NCI-H510A (cell line): Measurements from ENCODE around the gene CYTH1.
A peak's percentile ranks its signal among the peaks of the same experiment; 100 is the strongest.

Experiments
- DNase-seq: peaks from one replicate; lab custom pipeline; 2025; lab: John Stamatoyannopoulos, UW

The CYTH1 gene

DNA sequence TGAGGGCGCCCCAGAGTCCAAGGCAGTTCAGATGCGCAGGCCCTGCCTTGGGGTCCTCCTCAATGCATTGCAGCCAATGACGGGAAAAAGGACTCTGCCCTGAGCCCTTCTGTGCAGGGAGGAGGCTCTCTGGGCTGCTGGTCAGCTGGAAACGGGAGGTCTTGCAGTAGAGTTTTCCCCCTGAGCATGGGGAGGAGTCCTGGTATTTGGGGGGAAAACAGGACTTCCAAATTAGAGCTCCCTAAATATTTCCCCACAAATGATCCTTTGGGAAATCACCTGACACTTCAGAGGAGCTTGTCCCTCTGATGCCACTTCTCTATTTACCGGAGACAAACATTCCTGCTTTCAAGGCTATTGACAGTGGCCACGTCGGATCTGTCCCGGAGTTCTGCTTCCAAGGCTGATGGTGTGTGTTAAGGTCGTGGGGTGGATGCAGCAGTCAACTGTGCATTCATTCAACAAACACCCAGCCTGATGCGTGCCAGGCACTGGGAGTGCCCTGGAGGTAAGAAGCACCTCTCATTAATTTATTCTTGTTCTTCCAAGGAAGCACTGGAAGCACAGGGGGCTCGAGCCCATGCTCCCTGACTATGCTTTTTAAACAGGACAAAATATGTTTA is 131.9 kb downstream of the CYTH1 start:
- DNase-seq: no peak

GRCh38 chr17:78648293-78648692 is 133.8 kb downstream of the CYTH1 start:
- no peak for DNase-seq

GRCh38 chr17:78647032-78647431 is 135.0 kb downstream of the CYTH1 start:
- DNase-seq: no peak

DNA sequence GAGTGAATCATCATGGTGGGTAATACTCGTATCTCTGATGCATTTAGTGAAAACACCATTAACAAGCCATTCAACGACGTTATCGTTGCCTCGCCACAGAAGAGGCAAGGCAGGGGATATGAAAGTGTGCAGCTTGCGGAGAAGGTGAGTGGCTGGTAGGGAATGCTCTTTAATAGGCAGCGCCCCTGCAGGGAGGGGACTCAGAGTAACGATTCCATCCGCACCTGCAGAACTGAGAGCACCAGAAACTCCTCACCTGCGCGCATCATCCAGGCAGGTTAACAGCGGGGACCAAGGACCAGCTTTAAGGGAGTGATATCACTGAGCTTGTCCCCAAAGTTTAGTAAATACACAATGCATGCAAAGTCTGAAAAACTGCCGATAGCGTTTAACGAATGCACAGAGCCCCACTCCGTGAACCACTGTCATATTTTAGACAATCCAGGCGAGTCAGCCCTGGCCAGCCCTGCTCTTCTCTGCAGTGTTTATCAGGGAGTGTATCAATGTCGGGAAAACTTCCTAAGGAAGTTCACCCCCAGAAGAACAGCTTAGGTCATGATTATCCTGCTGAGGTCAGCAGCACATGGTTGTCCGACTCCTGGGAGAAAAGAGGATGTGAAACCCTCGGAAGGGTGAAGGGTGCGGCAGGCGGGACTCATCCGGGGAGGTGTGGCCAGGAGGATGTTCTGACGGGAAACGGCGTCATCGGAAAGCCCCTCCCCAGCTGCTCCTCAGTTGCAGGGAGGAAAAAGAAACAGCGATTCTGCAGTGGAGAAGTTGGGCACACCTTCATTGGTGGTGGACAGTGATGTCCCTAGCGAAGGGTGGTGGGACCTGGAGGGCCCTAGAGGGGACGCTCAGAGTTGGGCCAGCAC is 136.4 kb downstream of the CYTH1 start:
- DNase-seq: peak; percentile 29

DNA sequence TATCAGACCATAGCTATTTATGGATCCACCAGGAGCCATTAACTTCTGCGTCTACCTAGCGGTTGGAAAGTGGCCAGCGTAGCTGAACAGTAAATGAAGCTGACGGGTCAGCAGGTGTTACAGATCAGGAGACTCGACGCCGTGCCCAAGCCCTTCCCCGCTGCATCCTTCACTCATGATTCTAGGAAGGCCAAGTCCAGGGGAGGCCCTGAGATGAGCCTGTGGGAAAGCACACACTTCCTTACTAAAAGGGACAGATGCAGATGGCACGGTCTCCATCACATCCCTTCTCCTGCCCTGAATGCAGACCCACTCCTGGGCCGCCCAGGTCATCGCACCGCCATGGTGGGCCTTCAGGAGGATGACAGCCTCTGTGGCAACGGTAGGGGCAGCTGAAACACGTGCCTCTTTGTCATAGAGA is 137.1 kb downstream of the CYTH1 start:
- DNase-seq: no peak

DNA sequence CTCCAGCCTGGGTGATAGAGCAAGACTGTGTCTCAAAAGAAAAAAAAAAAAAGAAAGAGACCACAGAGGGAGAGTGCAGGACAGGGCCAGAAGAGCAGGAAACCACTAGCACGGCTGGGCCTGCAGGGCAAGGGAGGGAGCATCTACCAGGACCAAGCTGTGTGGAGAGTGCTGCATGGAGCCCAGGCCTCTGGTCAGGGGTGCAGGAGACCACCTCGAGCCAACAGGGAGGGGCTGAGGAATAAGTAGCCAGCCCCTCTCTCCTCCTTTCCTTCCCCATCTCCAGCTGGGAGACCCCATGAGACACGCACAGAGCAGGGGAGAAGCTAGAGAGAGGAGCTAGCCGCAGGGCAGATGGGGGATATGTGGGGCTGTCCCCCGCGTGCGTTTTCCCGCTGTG is 137.8 kb downstream of the CYTH1 start:
- DNase-seq: no peak

DNA sequence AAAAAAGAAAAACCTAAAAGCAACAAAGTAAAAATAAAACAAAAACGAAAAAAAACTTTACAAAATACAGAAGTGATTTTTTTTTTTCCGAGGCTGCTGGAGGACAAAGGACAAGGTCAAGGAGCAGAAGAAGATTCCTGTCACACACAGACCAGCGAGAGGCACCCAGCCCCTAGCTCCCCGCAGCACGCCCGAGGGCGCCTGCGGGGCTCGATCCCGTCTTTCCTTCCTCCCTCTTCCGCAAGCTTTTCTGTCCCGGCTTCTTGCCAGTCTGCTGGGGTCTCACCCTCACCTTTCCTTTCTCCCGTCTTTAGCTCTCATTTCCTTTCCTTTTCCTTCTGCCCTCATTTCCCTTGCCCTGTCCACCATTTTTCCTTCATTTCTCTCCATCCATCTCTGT is 138.7 kb downstream of the CYTH1 start:
- DNase-seq: no peak

DNA sequence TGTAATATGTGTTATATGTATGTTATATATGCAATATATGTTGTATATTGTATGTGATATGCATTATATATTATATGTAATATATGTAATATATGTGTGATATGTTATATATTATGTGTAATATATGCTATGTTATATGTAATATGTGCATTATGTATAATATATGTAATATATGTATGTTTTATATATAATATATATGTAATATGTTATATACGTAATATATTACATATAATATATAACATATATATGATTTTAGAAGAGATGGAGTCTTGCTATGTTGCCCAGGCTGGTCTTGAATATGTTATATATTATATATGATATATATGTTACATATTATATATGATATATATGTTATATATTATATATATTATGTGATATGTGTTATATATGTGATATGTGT is 139.4 kb downstream of the CYTH1 start:
- DNase-seq: no peak

GRCh38 chr17:78641666-78642065 is 140.4 kb downstream of the CYTH1 start:
- no peak for DNase-seq

DNA sequence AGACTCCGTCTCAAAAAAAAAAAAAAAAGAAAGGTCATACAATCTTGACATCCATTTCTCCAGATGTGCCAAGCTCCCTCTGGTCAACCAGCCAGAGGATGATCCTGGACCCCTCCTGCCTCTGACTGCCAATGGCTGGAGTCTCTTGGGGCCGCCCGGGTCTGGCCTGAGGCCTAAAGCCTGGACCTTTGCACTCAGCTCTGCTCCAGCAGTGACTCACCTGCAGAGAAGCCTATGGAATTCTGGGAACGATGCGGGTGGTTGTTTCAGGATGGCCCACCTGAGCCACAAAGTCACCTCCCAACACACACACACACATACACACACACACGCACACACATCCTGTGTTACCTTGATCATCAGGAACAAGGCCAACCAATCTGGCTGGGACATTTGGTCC is 140.8 kb downstream of the CYTH1 start:
- no peak for DNase-seq

DNA sequence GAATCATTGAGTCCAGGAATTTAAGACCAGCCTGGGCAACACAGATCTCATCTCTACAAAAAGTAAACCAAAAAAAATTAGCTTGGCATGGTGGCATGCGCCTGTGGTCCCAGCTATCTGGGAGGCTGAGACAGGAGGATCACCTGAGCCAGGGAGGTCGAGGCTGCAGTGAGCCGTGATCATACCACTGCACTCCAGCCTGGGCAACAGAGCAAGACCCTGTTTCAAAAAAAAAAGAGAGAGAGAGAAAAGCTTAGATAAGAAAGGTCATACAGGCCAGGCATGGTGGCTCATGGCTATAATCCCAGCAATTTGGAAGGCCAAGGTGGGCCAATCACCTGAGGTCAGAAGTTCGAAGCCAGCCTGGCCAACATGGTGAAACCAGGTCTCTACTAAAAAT is 141.4 kb downstream of the CYTH1 start:
- DNase-seq: no peak

GRCh38 chr17:78637643-78638420 is 144.2 kb downstream of the CYTH1 start:
- DNase-seq: no peak

GRCh38 chr17:78637146-78637545 is 144.9 kb downstream of the CYTH1 start:
- DNase-seq: no peak

DNA sequence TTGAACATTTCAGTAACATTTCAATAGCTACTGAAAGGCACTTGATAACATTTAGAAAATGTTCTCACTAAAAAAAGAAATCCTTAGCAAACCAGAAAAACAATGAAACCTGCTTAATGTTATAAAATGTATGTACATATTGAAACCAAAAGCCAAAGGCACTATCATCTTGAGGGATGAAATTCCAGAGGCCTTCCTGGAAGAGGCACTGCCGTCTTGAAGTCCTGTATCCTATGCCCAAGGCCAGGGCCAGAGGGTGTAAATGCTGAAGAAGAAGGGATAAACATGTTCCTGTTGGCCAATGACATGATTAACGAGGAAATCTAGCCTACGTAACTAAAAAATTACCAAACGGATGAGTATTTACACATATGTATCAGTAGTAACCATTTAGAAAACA is 147.9 kb downstream of the CYTH1 start:
- DNase-seq: no peak

DNA sequence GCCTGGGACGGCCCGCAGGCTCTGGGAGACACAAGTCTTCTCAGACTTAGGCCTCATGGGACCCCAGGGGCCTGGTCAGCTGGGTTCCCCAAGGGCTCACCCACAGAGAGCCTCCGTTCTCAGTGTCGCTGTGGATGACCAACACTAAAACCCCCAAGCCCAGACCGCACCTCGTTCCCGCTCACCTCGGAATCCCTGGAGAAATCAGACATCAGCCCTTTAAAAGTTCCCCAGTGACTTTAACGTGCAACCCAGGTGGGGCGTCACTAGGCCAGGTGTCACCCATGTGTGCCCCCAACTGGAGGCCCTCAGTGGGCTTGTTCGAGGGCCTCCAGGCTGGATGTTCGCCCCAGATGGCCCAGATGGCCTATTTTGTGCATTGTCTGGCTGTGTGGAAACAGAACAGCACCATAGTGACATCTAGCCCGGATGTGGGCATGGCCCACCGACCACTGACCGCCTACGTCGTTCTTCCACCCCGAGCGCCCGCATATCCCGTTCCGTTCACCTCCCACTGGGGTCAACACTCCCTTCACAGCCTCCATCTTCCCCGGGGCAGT is 152.6 kb downstream of the CYTH1 start:
- no peak for DNase-seq

DNA sequence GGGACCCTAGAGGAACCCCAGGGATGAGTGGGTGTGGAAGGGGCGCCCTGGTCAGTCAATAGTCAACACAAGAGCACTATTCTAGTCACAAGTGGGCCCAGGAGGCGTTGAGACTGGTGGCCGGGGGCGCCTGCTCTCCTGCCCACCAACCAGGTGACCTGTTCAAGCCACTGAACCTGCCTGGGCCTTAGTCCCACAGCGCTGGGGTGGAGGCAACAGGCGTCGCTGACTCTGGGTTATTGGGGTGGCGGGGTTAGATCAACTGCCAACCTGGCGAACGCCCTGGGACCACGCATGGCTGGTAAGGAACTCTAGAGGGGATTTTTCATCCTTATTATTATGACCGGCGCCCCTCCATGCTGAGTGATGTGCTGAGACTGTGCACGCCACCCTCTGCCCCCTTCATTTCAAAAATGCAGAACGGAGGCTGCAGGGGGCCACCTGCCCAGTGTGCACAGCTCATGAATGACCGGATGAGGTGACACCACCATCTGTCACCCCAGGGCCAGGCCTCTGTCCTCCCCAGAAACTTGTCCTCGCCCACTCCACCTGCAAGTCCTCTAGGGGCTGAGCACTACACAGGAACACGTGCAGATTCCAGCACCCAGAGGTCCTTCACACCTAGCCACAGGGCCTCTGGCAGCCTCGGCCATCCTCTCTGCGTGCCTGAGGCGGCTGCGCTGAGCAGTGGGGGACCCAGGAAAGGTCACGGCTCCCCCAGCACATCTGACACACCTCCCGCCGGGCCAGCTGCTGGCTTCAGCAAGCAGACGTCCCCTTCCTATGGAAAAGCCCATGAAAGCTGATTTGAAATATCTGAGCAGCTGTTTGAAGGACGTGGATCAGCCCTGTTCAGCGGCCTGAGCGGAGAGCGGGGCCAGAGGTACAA is 153.3 kb downstream of the CYTH1 start:
- DNase-seq: no peak

DNA sequence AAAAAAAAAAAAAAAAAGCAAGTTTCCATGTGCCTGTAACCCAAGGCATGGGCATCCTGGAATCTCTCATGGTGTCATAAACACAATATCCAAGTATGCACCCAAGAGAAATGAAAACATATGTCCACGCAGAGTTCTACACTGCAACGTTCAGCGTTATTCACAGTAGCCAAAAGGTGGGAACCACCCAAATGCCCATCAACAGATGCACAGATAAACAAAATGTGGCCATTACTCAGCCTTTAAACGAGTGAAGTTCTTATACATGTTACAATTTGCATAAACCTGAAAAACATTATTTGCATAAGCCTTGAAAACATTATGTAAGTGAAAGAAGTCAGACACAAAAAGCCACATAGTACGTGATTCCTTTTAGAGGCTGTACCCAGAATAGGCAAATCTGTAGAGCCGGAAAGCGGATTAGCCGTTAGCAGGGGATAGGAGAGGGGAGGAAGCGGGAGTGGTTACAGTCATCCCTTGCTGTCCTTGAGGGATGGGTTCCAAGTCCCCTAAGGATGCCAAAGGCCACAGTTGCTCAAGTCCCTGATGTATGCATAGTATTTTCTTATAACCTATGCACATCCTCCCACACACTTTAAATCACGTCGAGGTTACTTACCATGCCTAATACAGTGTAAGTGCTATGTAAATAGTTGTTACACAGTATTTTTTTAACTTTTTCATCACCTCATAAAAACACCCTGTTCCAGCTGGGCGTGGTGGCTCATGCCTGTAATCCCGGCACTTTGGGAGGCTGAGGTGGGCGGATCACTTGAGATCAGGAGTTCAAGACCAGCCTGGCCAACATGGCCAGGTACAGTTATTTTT is 157.5 kb downstream of the CYTH1 start:
- no peak for DNase-seq
